ENCODE data around the gene DCAF5. TPM values are rescaled to one million over a fixed set of nuclear protein-coding genes. Genes with fewer than 3 reads are reported as not detected.

DCAF5 gene
- total RNA-seq, 2 donors from 2014 or later, result 51.3 to 52.0 TPM

- Mint-ChIP-seq H3K9me3 (no peaks in the 10 kb centered on the region), H3K4me1 (ENCODE audit: low read depth in 2 of 2) (peaks cover 49 to 66% of the 10 kb centered on the region in 2 donors), H3K27ac (peak overlapping the region; percentile 45 to 81), H3K36me3 (no peaks in the 10 kb centered on the region), H3K4me3 (peak overlapping the region; percentile 15), H3K27me3 (no peaks in the 10 kb centered on the region)
- DNase-seq (ENCODE audit: low spot score) (no peak), ATAC-seq (peak in 1 of 2 donors; percentile 56)
Measured at GRCh38 chr14:69133206-69134125, 19.5 kb downstream of the DCAF5 start.

GRCh38 chr14:69132513-69133181 is 20.3 kb downstream of the DCAF5 start:
- no peak for DNase-seq (ENCODE audit: low spot score)
- H3K4me3 Mint-ChIP-seq, result peak overlapping the region; percentile 15
- no peaks in the 10 kb centered on the region for H3K9me3 Mint-ChIP-seq
- H3K4me1 Mint-ChIP-seq (ENCODE audit: low read depth in 2 of 2), result peaks cover 46 to 58% of the 10 kb centered on the region in 2 donors
- no peak for ATAC-seq
- no peaks in the 10 kb centered on the region for H3K36me3 Mint-ChIP-seq
- H3K27me3 Mint-ChIP-seq, result no peaks in the 10 kb centered on the region
- H3K27ac Mint-ChIP-seq, result peak overlapping the region; percentile 45 to 81

GRCh38 chr14:69131176-69131575 is 21.7 kb downstream of the DCAF5 start:
- peak overlapping the region in 1 of 2 donors; percentile 81 for H3K27ac Mint-ChIP-seq
- peaks cover 50 to 62% of the 10 kb centered on the region in 2 donors for H3K4me1 Mint-ChIP-seq (ENCODE audit: low read depth in 2 of 2)
- no peak for DNase-seq (ENCODE audit: low spot score)

GRCh38 chr14:69129264-69129880 is 23.5 kb downstream of the DCAF5 start:
- Mint-ChIP-seq H3K36me3 (no peaks in the 10 kb centered on the region), H3K27ac (no peak overlapping the region), H3K4me3 (no peak overlapping the region), H3K4me1 (ENCODE audit: low read depth in 2 of 2) (peaks cover 61 to 74% of the 10 kb centered on the region in 2 donors), H3K27me3 (no peaks in the 10 kb centered on the region), H3K9me3 (no peaks in the 10 kb centered on the region)
- ATAC-seq, result peak; percentile 76
- DNase-seq (ENCODE audit: low spot score), result peak; percentile 74

More at GRCh38 chr14:69131176-69131575, 21.7 kb downstream of the DCAF5 start:
- H3K36me3 Mint-ChIP-seq, result no peaks in the 10 kb centered on the region
- no peaks in the 10 kb centered on the region for H3K27me3 Mint-ChIP-seq
- no peaks in the 10 kb centered on the region for H3K9me3 Mint-ChIP-seq
- ATAC-seq, result no peak
- H3K4me3 Mint-ChIP-seq, result no peak overlapping the region

GRCh38 chr14:69118305-69118704 is 34.6 kb downstream of the DCAF5 start:
- no peak for ATAC-seq
- no peaks in the 10 kb centered on the region for H3K9me3 Mint-ChIP-seq
- no peak overlapping the region for H3K27ac Mint-ChIP-seq
- no peak for DNase-seq (ENCODE audit: low spot score)
- peaks cover 14% of the 10 kb centered on the region for H3K36me3 Mint-ChIP-seq
- no peaks in the 10 kb centered on the region for H3K27me3 Mint-ChIP-seq
- H3K4me3 Mint-ChIP-seq, result no peak overlapping the region
- H3K4me1 Mint-ChIP-seq (ENCODE audit: low read depth in 2 of 2), result peaks cover 29 to 34% of the 10 kb centered on the region in 2 donors

- ATAC-seq, result no peak
- Mint-ChIP-seq H3K4me1 (ENCODE audit: low read depth in 2 of 2) (peaks cover 26 to 28% of the 10 kb centered on the region in 2 donors), H3K9me3 (no peaks in the 10 kb centered on the region), H3K4me3 (no peak overlapping the region), H3K36me3 (peaks cover 14% of the 10 kb centered on the region), H3K27ac (peak overlapping the region in 1 of 2 donors; percentile 53), H3K27me3 (no peaks in the 10 kb centered on the region)
- DNase-seq (ENCODE audit: low spot score), result no peak
Measured at GRCh38 chr14:69117020-69117767, 35.7 kb downstream of the DCAF5 start.

GRCh38 chr14:69115407-69116185 is 37.3 kb downstream of the DCAF5 start:
- H3K4me1 Mint-ChIP-seq (ENCODE audit: low read depth in 2 of 2), result peaks cover 13 to 16% of the 10 kb centered on the region in 2 donors
- H3K4me3 Mint-ChIP-seq, result no peak overlapping the region
- H3K27me3 Mint-ChIP-seq, result no peaks in the 10 kb centered on the region
- DNase-seq (ENCODE audit: low spot score), result no peak
- ATAC-seq, result no peak
- no peaks in the 10 kb centered on the region for H3K9me3 Mint-ChIP-seq
- H3K36me3 Mint-ChIP-seq, result peaks cover 9% of the 10 kb centered on the region
- no peak overlapping the region for H3K27ac Mint-ChIP-seq

- Mint-ChIP-seq H3K27me3 (no peaks in the 10 kb centered on the region), H3K4me3 (no peak overlapping the region), H3K4me1 (ENCODE audit: low read depth in 2 of 2) (peaks cover 8 to 12% of the 10 kb centered on the region in 2 donors), H3K27ac (no peak overlapping the region), H3K36me3 (peaks cover 9% of the 10 kb centered on the region), H3K9me3 (no peaks in the 10 kb centered on the region)
- no peak for DNase-seq (ENCODE audit: low spot score)
- ATAC-seq, result no peak
Measured at GRCh38 chr14:69114763-69115162, 38.2 kb downstream of the DCAF5 start.

- no peak overlapping the region for H3K4me3 Mint-ChIP-seq
- peaks cover 0 to 4% of the 10 kb centered on the region in 2 donors for H3K4me1 Mint-ChIP-seq (ENCODE audit: low read depth in 2 of 2)
- DNase-seq (ENCODE audit: low spot score), result no peak
- H3K36me3 Mint-ChIP-seq, result peaks cover 4% of the 10 kb centered on the region
- ATAC-seq, result no peak
- H3K27ac Mint-ChIP-seq, result no peak overlapping the region
- H3K27me3 Mint-ChIP-seq, result no peaks in the 10 kb centered on the region
- no peaks in the 10 kb centered on the region for H3K9me3 Mint-ChIP-seq
Measured at GRCh38 chr14:69108358-69108757, 44.6 kb downstream of the DCAF5 start.

- ATAC-seq, result no peak
- no peak for DNase-seq (ENCODE audit: low spot score)
- Mint-ChIP-seq H3K4me3 (no peak overlapping the region), H3K9me3 (no peaks in the 10 kb centered on the region), H3K27ac (no peak overlapping the region), H3K36me3 (peaks cover 9% of the 10 kb centered on the region), H3K4me1 (ENCODE audit: low read depth in 2 of 2) (peaks cover 5 to 7% of the 10 kb centered on the region in 2 donors), H3K27me3 (no peaks in the 10 kb centered on the region)
Measured at GRCh38 chr14:69107407-69108003, 45.4 kb downstream of the DCAF5 start.

- Mint-ChIP-seq H3K27me3 (no peaks in the 10 kb centered on the region), H3K4me1 (ENCODE audit: low read depth in 2 of 2) (peaks cover 7 to 12% of the 10 kb centered on the region in 2 donors), H3K36me3 (peaks cover 9% of the 10 kb centered on the region), H3K9me3 (no peaks in the 10 kb centered on the region), H3K4me3 (no peak overlapping the region), H3K27ac (no peak overlapping the region)
- DNase-seq (ENCODE audit: low spot score) (no peak), ATAC-seq (no peak)
Measured at GRCh38 chr14:69106451-69106850, 46.5 kb downstream of the DCAF5 start.

- H3K27ac Mint-ChIP-seq, result no peak overlapping the region
- H3K36me3 Mint-ChIP-seq, result peaks cover 9% of the 10 kb centered on the region
- DNase-seq (ENCODE audit: low spot score), result no peak
- no peaks in the 10 kb centered on the region for H3K27me3 Mint-ChIP-seq
- no peak for ATAC-seq
- no peaks in the 10 kb centered on the region for H3K9me3 Mint-ChIP-seq
- H3K4me3 Mint-ChIP-seq, result no peak overlapping the region
- H3K4me1 Mint-ChIP-seq (ENCODE audit: low read depth in 2 of 2), result peaks cover 11 to 18% of the 10 kb centered on the region in 2 donors
Measured at GRCh38 chr14:69105326-69105725, 47.6 kb downstream of the DCAF5 start.

Measured in natural killer cell treated with Interleukin-12 subunit alpha and Interleukin-12 subunit beta and Interleukin-15 and Interleukin-18, amount 100 ng/mL, for 72 hours (primary cell).